OCI-LY1 (cell line): ENCODE results near the gene IGLON5.

ENCODE experiments used
- H2AFZ ChIP-seq: fragments of 200-600 bp; sonication (generic), shearing (Covaris generic); 2 replicates; pipeline ENCODE4 v1.6.0; 2014; ENCODE audit warnings: antibody characterized with exemption, mild to moderate bottlenecking, low read length
- H3F3A ChIP-seq: fragments of 200-600 bp; sonication (generic), shearing (Covaris generic); 2 replicates; pipeline ENCODE4 v1.6.0; 2014; ENCODE audit warnings: mild to moderate bottlenecking, antibody characterized with exemption, low read length, moderate library complexity; ENCODE audit not compliant: insufficient read depth
- H3K27ac ChIP-seq: fragments of 200-600 bp; sonication (generic); 2 replicates; pipeline ENCODE4 v1.5.1; 2014; ENCODE audit warnings: low read length, mixed run types, mild to moderate bottlenecking, low read depth; ENCODE audit not compliant: poor library complexity, severe bottlenecking
- H3K27me3 ChIP-seq: fragments of 200-600 bp; sonication (generic); 2 replicates; pipeline ENCODE4 v1.6.0; 2014; ENCODE audit warnings: antibody characterized with exemption, mild to moderate bottlenecking, low read length, moderate library complexity; ENCODE audit not compliant: insufficient read depth
- H3K36me3 ChIP-seq: fragments of 200-600 bp; sonication (generic); 2 replicates; pipeline ENCODE4 v1.6.1; 2014; ENCODE audit warnings: mild to moderate bottlenecking, antibody characterized with exemption, low read length, moderate library complexity, mixed read lengths; ENCODE audit not compliant: insufficient read depth
- H3K4me1 ChIP-seq: fragments of 200-600 bp; sonication (generic); 2 replicates; pipeline ENCODE4 v1.5.1; 2014; ENCODE audit warnings: mild to moderate bottlenecking, low read length, moderate library complexity; ENCODE audit not compliant: insufficient read depth, severe bottlenecking
- H3K4me2 ChIP-seq: fragments of 200-600 bp; sonication (generic), shearing (Covaris generic); 2 replicates; pipeline ENCODE4 v1.6.1; 2014; ENCODE audit warnings: low read length
- H3K4me3 ChIP-seq: fragments of 200-600 bp; sonication (generic); 2 replicates; pipeline ENCODE4 v1.5.1; 2014; ENCODE audit warnings: low read length, low read depth, mild to moderate bottlenecking, mixed read lengths; ENCODE audit not compliant: poor library complexity, severe bottlenecking
- H3K79me2 ChIP-seq: fragments of 200-600 bp; shearing (Covaris generic); 2 replicates; pipeline ENCODE4 v1.6.1; 2016; ENCODE audit warnings: mixed run types, low read length, mixed read lengths; ENCODE audit not compliant: insufficient read depth
- H3K9ac ChIP-seq: fragments of 200-600 bp; sonication (generic), shearing (Covaris generic); 2 replicates; pipeline ENCODE4 v1.6.1; 2014; ENCODE audit warnings: mild to moderate bottlenecking, low read length, mixed read lengths
- H3K9me2 ChIP-seq: fragments of 200-600 bp; sonication (generic), shearing (Covaris generic); 2 replicates; pipeline ENCODE4 v1.6.1; 2014; ENCODE audit warnings: low read depth, mild to moderate bottlenecking, low read length, mixed read lengths
- H3K9me3 ChIP-seq: fragments of 200-600 bp; shearing (Covaris generic); 2 replicates; pipeline ENCODE4 v1.6.1; 2014; ENCODE audit warnings: low read length, mixed read lengths
- H4K20me1 ChIP-seq: fragments of 200-600 bp; sonication (generic), shearing (Covaris generic); 2 replicates; pipeline ENCODE4 v1.6.0; 2016; ENCODE audit warnings: mild to moderate bottlenecking, low read length; ENCODE audit not compliant: insufficient read depth
- CTCF ChIP-seq: fragments of 200-600 bp; sonication (generic), shearing (Covaris generic); IDR thresholded peaks from 2 replicates; pipeline ENCODE4 v1.5.1; 2017; ENCODE audit warnings: mild to moderate bottlenecking, antibody characterized with exemption, low read length, moderate library complexity, mixed read lengths
- EZH2 ChIP-seq: fragments of 200-600 bp; sonication (generic), shearing (Covaris generic); IDR thresholded peaks from 2 replicates; pipeline ENCODE4 v1.8.0; 2017; ENCODE audit warnings: borderline replicate concordance, mixed run types, mild to moderate bottlenecking, antibody characterized with exemption, low read length, moderate library complexity, mixed read lengths

The IGLON5 gene

GRCh38 chr19:51282335-51282734, 29.1 kb upstream of the IGLON5 start:
- Histone ChIP-seq H3K9ac (no peak overlapping the region), H4K20me1 (no peaks in the 10 kb centered on the region), H3K4me1 (no peaks in the 10 kb centered on the region), H3K36me3 (no peaks in the 10 kb centered on the region), H2AFZ (no peak overlapping the region), H3K4me2 (no peak overlapping the region), H3K27ac (no peak overlapping the region), H3K9me2 (no peaks in the 10 kb centered on the region), H3F3A (no peaks in the 10 kb centered on the region), H3K4me3 (no peak overlapping the region), H3K79me2 (no peaks in the 10 kb centered on the region), H3K27me3 (no peaks in the 10 kb centered on the region), H3K9me3 (no peaks in the 10 kb centered on the region)
- no peak for TF ChIP-seq CTCF
- no peak for TF ChIP-seq EZH2

- no peak for TF ChIP-seq EZH2
- no peak for TF ChIP-seq CTCF
- H3K9me3 ChIP-seq: no peaks in the 10 kb centered on the region
- no peaks in the 10 kb centered on the region for H3K79me2 ChIP-seq
- H2AFZ ChIP-seq: no peak overlapping the region
- no peaks in the 10 kb centered on the region for H3K36me3 ChIP-seq
- no peak overlapping the region for H3K9ac ChIP-seq
- no peaks in the 10 kb centered on the region for H3K27me3 ChIP-seq
- H3K4me2 ChIP-seq: no peak overlapping the region
- H3K4me1 ChIP-seq: no peaks in the 10 kb centered on the region
- no peaks in the 10 kb centered on the region for H3F3A ChIP-seq
- H3K4me3 ChIP-seq: no peak overlapping the region
- no peak overlapping the region for H3K27ac ChIP-seq
- H3K9me2 ChIP-seq: no peaks in the 10 kb centered on the region
- no peaks in the 10 kb centered on the region for H4K20me1 ChIP-seq
These were observed 25.8 kb upstream of the IGLON5 start for GRCh38 chr19:51285682-51286081.

- Histone ChIP-seq H2AFZ (no peak overlapping the region), H3K4me1 (no peaks in the 10 kb centered on the region), H3K36me3 (no peaks in the 10 kb centered on the region), H4K20me1 (no peaks in the 10 kb centered on the region), H3K9me2 (no peaks in the 10 kb centered on the region), H3K9me3 (no peaks in the 10 kb centered on the region), H3K4me2 (no peak overlapping the region), H3K27ac (no peak overlapping the region), H3K27me3 (peaks cover 9% of the 10 kb centered on the region; the same call in 1 of the 2 replicates), H3F3A (no peaks in the 10 kb centered on the region), H3K79me2 (no peaks in the 10 kb centered on the region), H3K4me3 (no peak overlapping the region), H3K9ac (no peak overlapping the region)
- TF ChIP-seq CTCF (no peak), EZH2 (no peak)
These were observed 21.8 kb upstream of the IGLON5 start for GRCh38 chr19:51289635-51290034.
